Fibroblast of mammary gland (primary cell): ENCODE results near the gene ADK.

ENCODE experiments used
- DNase-seq: peaks from one replicate; pipeline ENCODE4 v3.0.0-alpha.2; 2010; ENCODE audit warnings: low read depth
- H3K4me3 ChIP-seq: 2 replicates; pipeline ENCODE4 v1.5.1; 2011; ENCODE audit warnings: low read depth, mild to moderate bottlenecking, low read length, moderate library complexity; ENCODE audit not compliant: control insufficient read depth
- TF ChIP-seq, protein P1 (sequence below): conservative IDR thresholded peaks from 2 replicates; pipeline ENCODE4 v1.5.1; 2011; ENCODE audit warnings: low read depth, low read length, inconsistent platforms; ENCODE audit not compliant: control insufficient read depth, insufficient read depth

The ADK gene

DNA sequence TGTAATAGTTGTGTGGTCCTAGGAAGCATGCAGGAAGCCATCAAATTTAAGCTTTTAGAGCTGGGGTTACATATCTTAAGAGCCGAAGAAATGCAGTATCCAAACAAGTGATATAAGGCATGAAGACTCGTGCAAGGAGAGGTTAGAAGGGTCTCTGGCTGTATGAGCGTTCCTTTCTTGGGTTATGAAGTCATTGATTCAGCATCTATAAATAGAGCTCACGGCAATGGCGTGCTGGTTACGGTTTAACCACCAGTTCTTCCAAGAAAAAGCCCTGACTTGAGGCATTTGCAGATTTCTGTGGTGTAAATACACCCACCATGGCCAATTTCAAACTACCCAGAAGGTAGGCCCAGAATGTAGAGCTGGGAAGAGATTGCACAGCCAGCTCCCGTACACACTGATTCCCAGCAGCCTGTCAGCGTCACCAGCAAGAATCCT is 603.4 kb downstream of the ADK start:
- TF ChIP-seq, protein P1, sequence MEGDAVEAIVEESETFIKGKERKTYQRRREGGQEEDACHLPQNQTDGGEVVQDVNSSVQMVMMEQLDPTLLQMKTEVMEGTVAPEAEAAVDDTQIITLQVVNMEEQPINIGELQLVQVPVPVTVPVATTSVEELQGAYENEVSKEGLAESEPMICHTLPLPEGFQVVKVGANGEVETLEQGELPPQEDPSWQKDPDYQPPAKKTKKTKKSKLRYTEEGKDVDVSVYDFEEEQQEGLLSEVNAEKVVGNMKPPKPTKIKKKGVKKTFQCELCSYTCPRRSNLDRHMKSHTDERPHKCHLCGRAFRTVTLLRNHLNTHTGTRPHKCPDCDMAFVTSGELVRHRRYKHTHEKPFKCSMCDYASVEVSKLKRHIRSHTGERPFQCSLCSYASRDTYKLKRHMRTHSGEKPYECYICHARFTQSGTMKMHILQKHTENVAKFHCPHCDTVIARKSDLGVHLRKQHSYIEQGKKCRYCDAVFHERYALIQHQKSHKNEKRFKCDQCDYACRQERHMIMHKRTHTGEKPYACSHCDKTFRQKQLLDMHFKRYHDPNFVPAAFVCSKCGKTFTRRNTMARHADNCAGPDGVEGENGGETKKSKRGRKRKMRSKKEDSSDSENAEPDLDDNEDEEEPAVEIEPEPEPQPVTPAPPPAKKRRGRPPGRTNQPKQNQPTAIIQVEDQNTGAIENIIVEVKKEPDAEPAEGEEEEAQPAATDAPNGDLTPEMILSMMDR = no peak
- H3K4me3 ChIP-seq = no peak overlapping the region
- no peak for DNase-seq

DNA sequence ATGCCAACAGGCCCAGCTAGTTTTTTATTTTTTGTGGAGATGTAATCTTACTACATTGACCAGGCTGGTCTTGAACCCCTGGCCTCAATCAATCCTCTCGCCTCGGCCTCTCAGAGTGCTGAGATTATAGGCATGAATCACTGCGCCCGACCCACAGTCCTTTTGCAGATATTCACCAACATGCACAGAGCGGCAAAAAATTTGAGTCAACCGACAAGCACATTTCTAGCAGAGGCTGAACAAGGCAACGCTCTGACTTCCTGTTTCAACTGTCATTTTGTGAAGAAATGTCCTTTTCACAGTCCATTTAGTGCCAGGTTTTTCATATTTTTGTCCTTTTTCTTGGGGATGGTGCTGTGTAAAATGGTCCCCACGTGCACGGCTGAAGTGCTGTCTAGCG is 604.3 kb downstream of the ADK start:
- TF ChIP-seq, protein P1 = no peak
- no peak for DNase-seq
- H3K4me3 ChIP-seq = no peak overlapping the region
